Prostate gland (tissue), 2 donors: Measurements from ENCODE around the gene NECTIN1.

Source experiments
- POLR2A ChIP-seq: fragments of 450-650 bp; IDR thresholded peaks from one replicate; pipeline ENCODE4 v1.6.1; 2016; ENCODE audit warnings: antibody characterized with exemption, mild to moderate bottlenecking
- POLR2AphosphoS5 ChIP-seq: sonication (generic); formaldehyde crosslinking; IDR thresholded peaks from one replicate; pipeline ENCODE4 v1.6.1; 2017; ENCODE audit warnings: antibody characterized with exemption
- TF ChIP-seq, protein P1 (sequence below), 4 experiments: fragments of 200-600 bp in 2 of 4; fragments of 450-650 bp in 2 of 4; sonication (generic) in 2 of 4; IDR thresholded peaks; 1 replicate in 3 of 4; 2 replicates in 1 of 4; pipeline ENCODE4 v1.5.1; 2016 to 2019; ENCODE audit warnings: antibody characterized with exemption in 4 of 4, mild to moderate bottlenecking in 2 of 4, moderate library complexity in 2 of 4

DNA sequence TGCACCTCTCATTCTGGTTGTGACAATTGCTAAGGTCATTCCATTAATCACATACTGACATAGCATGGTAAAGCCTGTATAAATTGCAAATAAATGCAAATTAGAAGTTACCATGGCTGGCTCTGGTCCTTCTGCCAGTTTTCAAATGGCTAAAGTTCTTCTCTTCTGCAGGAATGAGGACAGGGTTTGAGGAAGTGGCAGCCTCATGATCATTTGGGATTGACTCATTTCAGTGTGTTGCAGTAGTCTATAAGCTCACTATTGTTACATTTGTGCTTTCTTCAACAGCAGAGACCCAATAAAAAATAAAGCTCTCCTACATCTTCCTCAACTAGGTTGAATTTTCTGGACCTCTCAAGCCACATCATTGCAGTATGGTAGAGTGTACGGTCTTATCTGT lies 60.3 kb downstream of the NECTIN1 start:
- TF ChIP-seq, protein P1, sequence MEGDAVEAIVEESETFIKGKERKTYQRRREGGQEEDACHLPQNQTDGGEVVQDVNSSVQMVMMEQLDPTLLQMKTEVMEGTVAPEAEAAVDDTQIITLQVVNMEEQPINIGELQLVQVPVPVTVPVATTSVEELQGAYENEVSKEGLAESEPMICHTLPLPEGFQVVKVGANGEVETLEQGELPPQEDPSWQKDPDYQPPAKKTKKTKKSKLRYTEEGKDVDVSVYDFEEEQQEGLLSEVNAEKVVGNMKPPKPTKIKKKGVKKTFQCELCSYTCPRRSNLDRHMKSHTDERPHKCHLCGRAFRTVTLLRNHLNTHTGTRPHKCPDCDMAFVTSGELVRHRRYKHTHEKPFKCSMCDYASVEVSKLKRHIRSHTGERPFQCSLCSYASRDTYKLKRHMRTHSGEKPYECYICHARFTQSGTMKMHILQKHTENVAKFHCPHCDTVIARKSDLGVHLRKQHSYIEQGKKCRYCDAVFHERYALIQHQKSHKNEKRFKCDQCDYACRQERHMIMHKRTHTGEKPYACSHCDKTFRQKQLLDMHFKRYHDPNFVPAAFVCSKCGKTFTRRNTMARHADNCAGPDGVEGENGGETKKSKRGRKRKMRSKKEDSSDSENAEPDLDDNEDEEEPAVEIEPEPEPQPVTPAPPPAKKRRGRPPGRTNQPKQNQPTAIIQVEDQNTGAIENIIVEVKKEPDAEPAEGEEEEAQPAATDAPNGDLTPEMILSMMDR (IDR thresholded peaks at IDR 0.05): no peak
- TF ChIP-seq POLR2AphosphoS5 (no peak), POLR2A (no peak)
